ENCODE data around the gene IRX6.

The IRX6 gene

DNA sequence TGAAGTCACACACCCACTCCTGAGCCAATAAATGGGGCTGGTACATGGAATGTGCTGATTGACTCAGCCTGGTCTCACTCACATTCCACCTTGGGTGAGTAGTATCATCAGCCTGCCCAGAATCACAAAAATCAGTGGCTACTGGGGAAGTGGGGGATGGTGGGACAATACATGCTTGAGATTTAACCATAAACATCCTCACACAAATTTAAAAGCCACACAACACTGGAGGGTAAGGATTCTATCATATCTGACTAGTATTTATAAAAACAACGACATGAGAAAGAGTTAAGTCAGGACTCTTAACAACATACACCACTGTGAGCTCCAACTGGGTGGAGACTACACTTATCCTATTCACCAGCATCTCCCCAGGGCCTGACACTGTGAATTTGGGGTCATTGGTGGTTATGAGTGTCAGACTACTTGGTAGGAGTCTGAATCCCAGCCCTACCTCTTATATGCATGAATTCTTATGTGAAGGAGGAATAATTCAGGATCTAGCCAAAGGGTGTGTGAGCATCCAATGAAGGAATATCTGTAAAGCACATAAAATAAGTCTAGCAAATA, 26.0 kb upstream of the IRX6 start:
- no peaks in the 10 kb centered on the region for H4K20me1 ChIP-seq (ENCODE audit: insufficient read depth, low read length)
- no peak overlapping the region for H3K4me2 ChIP-seq (ENCODE audit: insufficient read depth, low read length)
- H3K4me1 ChIP-seq (ENCODE audit: insufficient read depth, low read length), result no peaks in the 10 kb centered on the region
- DNase-seq (no peak), ATAC-seq (ENCODE audit: insufficient read depth, low read depth) (no peak)
- H3K9ac ChIP-seq (ENCODE audit: low read depth, low read length), result no peak overlapping the region
- no peak overlapping the region for H3K4me3 ChIP-seq (ENCODE audit: low read depth in 1 of 2, low read length in 2 of 2)
- no peaks in the 10 kb centered on the region for H3K79me2 ChIP-seq (ENCODE audit: insufficient read depth, low read length)
- no peak overlapping the region for H2AFZ ChIP-seq (ENCODE audit: low read depth, low read length)
- TF ChIP-seq, protein P1, sequence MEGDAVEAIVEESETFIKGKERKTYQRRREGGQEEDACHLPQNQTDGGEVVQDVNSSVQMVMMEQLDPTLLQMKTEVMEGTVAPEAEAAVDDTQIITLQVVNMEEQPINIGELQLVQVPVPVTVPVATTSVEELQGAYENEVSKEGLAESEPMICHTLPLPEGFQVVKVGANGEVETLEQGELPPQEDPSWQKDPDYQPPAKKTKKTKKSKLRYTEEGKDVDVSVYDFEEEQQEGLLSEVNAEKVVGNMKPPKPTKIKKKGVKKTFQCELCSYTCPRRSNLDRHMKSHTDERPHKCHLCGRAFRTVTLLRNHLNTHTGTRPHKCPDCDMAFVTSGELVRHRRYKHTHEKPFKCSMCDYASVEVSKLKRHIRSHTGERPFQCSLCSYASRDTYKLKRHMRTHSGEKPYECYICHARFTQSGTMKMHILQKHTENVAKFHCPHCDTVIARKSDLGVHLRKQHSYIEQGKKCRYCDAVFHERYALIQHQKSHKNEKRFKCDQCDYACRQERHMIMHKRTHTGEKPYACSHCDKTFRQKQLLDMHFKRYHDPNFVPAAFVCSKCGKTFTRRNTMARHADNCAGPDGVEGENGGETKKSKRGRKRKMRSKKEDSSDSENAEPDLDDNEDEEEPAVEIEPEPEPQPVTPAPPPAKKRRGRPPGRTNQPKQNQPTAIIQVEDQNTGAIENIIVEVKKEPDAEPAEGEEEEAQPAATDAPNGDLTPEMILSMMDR (IDR thresholded peaks at IDR 0.05; ENCODE audit: borderline replicate concordance, extremely low read depth, low read length, poor library complexity, severe bottlenecking), result no peak
- TF ChIP-seq EZH2 (IDR thresholded peaks at IDR 0.05; ENCODE audit: borderline replicate concordance, low read depth, low read length, severe bottlenecking), result no peak
- no peak overlapping the region for H3K27ac ChIP-seq (ENCODE audit: low read length)
- peaks cover 8% of the 10 kb centered on the region for H3K27me3 ChIP-seq (ENCODE audit: insufficient read depth, low read length, poor library complexity)
- H3K9me3 ChIP-seq (ENCODE audit: insufficient read depth, low read length, severe bottlenecking), result no peaks in the 10 kb centered on the region
- no peaks in the 10 kb centered on the region for H3K36me3 ChIP-seq (ENCODE audit: insufficient read depth, low read length)

DNA sequence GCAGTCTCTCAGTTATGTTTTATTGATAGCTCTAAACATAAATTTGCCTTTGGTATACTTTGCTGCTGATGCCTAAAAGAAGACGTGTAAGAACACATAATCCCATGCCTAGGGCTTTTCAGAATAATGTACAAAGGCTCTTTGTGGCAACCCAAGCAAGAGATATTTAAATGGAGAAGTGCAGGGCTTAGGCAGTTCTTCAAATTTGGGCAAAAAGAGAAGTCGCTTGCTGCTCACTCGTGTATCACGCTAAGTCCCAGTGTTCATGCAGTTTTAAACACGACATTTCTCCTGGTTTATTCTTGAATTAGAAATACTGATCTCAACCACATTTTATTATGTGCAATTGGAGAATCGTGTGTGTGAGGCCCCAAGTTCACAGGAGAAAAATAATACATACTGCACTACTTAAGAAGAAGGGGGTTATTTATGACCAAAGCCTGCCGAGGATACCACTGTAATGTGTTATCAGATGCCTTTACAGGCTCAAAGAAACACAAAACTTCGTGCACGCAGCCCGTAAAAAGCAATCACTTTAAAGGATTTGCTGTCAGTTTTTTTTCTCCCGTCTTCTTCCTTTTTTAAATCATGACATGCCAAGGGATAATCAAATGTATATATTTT, 22.5 kb upstream of the IRX6 start:
- Histone ChIP-seq H3K79me2 (ENCODE audit: insufficient read depth, low read length) (no peaks in the 10 kb centered on the region), H4K20me1 (ENCODE audit: insufficient read depth, low read length) (no peaks in the 10 kb centered on the region), H2AFZ (ENCODE audit: low read depth, low read length) (no peak overlapping the region), H3K27me3 (ENCODE audit: insufficient read depth, low read length, poor library complexity) (peaks cover 12% of the 10 kb centered on the region), H3K4me1 (ENCODE audit: insufficient read depth, low read length) (no peaks in the 10 kb centered on the region), H3K9me3 (ENCODE audit: insufficient read depth, low read length, severe bottlenecking) (no peaks in the 10 kb centered on the region), H3K4me3 (ENCODE audit: low read depth in 1 of 2, low read length in 2 of 2) (no peak overlapping the region), H3K9ac (ENCODE audit: low read depth, low read length) (no peak overlapping the region), H3K4me2 (ENCODE audit: insufficient read depth, low read length) (no peak overlapping the region), H3K36me3 (ENCODE audit: insufficient read depth, low read length) (no peaks in the 10 kb centered on the region), H3K27ac (ENCODE audit: low read length) (no peak overlapping the region)
- DNase-seq (no peak), ATAC-seq (ENCODE audit: insufficient read depth, low read depth) (no peak)
- TF ChIP-seq, protein P1 (IDR thresholded peaks at IDR 0.05; ENCODE audit: borderline replicate concordance, extremely low read depth, low read length, poor library complexity, severe bottlenecking), result no peak
- no peak for TF ChIP-seq EZH2 (IDR thresholded peaks at IDR 0.05; ENCODE audit: borderline replicate concordance, low read depth, low read length, severe bottlenecking)

DNA sequence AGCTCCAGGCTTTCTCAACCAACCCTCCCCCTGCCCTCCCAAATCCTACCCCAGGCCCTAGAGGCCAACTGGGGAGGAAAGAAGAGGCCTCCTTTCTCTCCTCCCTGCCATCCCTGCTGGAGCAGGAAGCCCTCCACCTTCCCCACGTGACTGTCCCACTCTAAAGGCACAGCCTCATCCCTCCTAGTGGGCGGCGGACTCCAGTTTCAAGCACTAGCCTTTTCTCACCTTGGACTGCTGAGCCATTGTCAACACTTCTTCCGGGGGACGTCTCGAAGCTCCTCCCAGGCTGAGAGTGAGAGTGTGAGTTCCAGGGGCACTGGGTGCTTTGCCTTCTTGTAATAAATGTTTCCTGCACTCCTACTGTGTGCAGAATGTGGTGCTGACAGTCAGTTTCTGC, 21.4 kb upstream of the IRX6 start:
- DNase-seq, result no peak
- no peaks in the 10 kb centered on the region for H3K36me3 ChIP-seq (ENCODE audit: insufficient read depth, low read length)
- no peak for ATAC-seq (ENCODE audit: insufficient read depth, low read depth)
- H3K4me1 ChIP-seq (ENCODE audit: insufficient read depth, low read length), result no peaks in the 10 kb centered on the region
- H3K27me3 ChIP-seq (ENCODE audit: insufficient read depth, low read length, poor library complexity), result peaks cover 12% of the 10 kb centered on the region
- H3K4me3 ChIP-seq (ENCODE audit: low read depth in 1 of 2, low read length in 2 of 2), result no peak overlapping the region
- H2AFZ ChIP-seq (ENCODE audit: low read depth, low read length), result no peak overlapping the region
- no peaks in the 10 kb centered on the region for H3K79me2 ChIP-seq (ENCODE audit: insufficient read depth, low read length)
- TF ChIP-seq, protein P1 (IDR thresholded peaks at IDR 0.05; ENCODE audit: borderline replicate concordance, extremely low read depth, low read length, poor library complexity, severe bottlenecking), result no peak
- TF ChIP-seq EZH2 (IDR thresholded peaks at IDR 0.05; ENCODE audit: borderline replicate concordance, low read depth, low read length, severe bottlenecking), result no peak
- H3K9ac ChIP-seq (ENCODE audit: low read depth, low read length), result no peak overlapping the region
- no peak overlapping the region for H3K27ac ChIP-seq (ENCODE audit: low read length)
- no peaks in the 10 kb centered on the region for H3K9me3 ChIP-seq (ENCODE audit: insufficient read depth, low read length, severe bottlenecking)
- H3K4me2 ChIP-seq (ENCODE audit: insufficient read depth, low read length), result no peak overlapping the region
- H4K20me1 ChIP-seq (ENCODE audit: insufficient read depth, low read length), result no peaks in the 10 kb centered on the region
